T-cell (primary cell): ENCODE data around the gene TLDC2. TPM values are rescaled to one million over a fixed set of nuclear protein-coding genes. Genes with fewer than 3 reads are reported as not detected.

ENCODE experiments used
- ATAC-seq, 4 experiments: fragments of 200-7000 bp in 3 of 4; fragments of 150-1000 bp in 1 of 4; cut with Tn5 transposase; replicated peaks in 1 of 4; 1 replicate in 3 of 4; 2 replicates in 1 of 4; pipeline ENCODE4 v1.10.0; 2021; ENCODE audit warnings: moderate library complexity in 3 of 4, mild to moderate bottlenecking in 2 of 4, moderate number of reproducible peaks in 1 of 4
- CTCF ChIA-PET, 2 donors: fragments of 300-600 bp; sonication (Branson Sonifier 250); formaldehyde crosslinking; loops; one replicate each; lab custom pipeline; 2022; ENCODE audit warnings: antibody characterized with exemption in 2 of 2; lab: Charles Lee
- POLR2A ChIA-PET, 2 donors: fragments of 300-600 bp; sonication (Branson Sonifier 250); formaldehyde crosslinking; loops; one replicate each; lab custom pipeline; 2022; ENCODE audit warnings: antibody characterized with exemption in 2 of 2; lab: Charles Lee
- DNase-seq, 35 experiments: peaks; one replicate each; pipeline versions ENCODE4 v3.0.0 to v3.0.0-alpha.2; 2013 to 2023
- H3K27ac ChIP-seq: one replicate; pipeline ENCODE4 v1.5.1; 2013; ENCODE audit warnings: low read length
- H3K27me3 ChIP-seq, 2 experiments: replicated peaks in 1 of 2; 1 replicate in 1 of 2; 2 replicates in 1 of 2; pipeline versions ENCODE4 v1.6.1 to v1.7.0; 2013; ENCODE audit warnings: low read length in 1 of 2, mixed read lengths in 1 of 2; ENCODE audit not compliant: control insufficient read depth in 2 of 2, insufficient read depth in 2 of 2; ENCODE audit errors: extremely low read depth in 1 of 2
- H3K36me3 ChIP-seq, 2 donors: 1 replicate in 1 of 2; 2 replicates in 1 of 2; pipeline versions ENCODE4 v1.6.1 to v1.7.0; 2013; ENCODE audit warnings: low read length in 1 of 2; ENCODE audit not compliant: control insufficient read depth in 2 of 2, insufficient read depth in 1 of 2; ENCODE audit errors: extremely low read depth in 1 of 2
- H3K4me1 ChIP-seq, 2 experiments: 1 replicate in 1 of 2; 2 replicates in 1 of 2; pipeline versions ENCODE4 v1.6.1 to v1.7.0; 2013; ENCODE audit warnings: low read length in 2 of 2, mixed read lengths in 1 of 2; ENCODE audit not compliant: insufficient read depth in 2 of 2, control insufficient read depth in 1 of 2; ENCODE audit errors: extremely low read depth in 1 of 2
- H3K4me3 ChIP-seq, 2 donors: 1 replicate in 1 of 2; 2 replicates in 1 of 2; pipeline versions ENCODE4 v1.5.1 to v1.7.0; 2013; ENCODE audit warnings: mild to moderate bottlenecking in 2 of 2, low read length in 1 of 2, moderate library complexity in 1 of 2; ENCODE audit not compliant: control insufficient read depth in 1 of 2; ENCODE audit errors: extremely low read depth in 1 of 2
- H3K9me3 ChIP-seq: 2 replicates; pipeline ENCODE4 v1.7.0; 2013
- H3K27ac Mint-ChIP-seq, 2 donors: one replicate each; pipeline ENCODE4 v1.8.0; 2020 to 2021; ENCODE audit warnings: mild to moderate bottlenecking in 2 of 2, mixed read lengths in 2 of 2
- H3K27me3 Mint-ChIP-seq, 2 donors: one replicate each; pipeline ENCODE4 v1.8.0; 2021 to 2022; ENCODE audit warnings: mixed read lengths in 2 of 2
- H3K36me3 Mint-ChIP-seq: one replicate; pipeline ENCODE4 v1.8.0; 2021; ENCODE audit warnings: mixed read lengths
- H3K4me1 Mint-ChIP-seq, 3 donors: one replicate each; pipeline ENCODE4 v1.8.0; 2020 to 2022; ENCODE audit warnings: mixed read lengths in 3 of 3, mild to moderate bottlenecking in 1 of 3
- H3K4me3 Mint-ChIP-seq, 3 donors: one replicate each; pipeline ENCODE4 v1.8.0; 2020 to 2022; ENCODE audit warnings: mild to moderate bottlenecking in 3 of 3, mixed read lengths in 3 of 3, moderate library complexity in 3 of 3
- H3K9me3 Mint-ChIP-seq, 3 donors: one replicate each; pipeline ENCODE4 v1.8.0; 2020 to 2022; ENCODE audit warnings: mixed read lengths in 3 of 3
- WGBS: methylation state at CpG from one replicate; pipeline ENCODE4 v1.1.5; 2013; ENCODE audit warnings: missing lambda C conversion rate; ENCODE audit not compliant: insufficient coverage; 5-methylcytosine and 5-hydroxymethylcytosine counted together
- total RNA-seq, 35 experiments: library from RNA in 6 of 35; stranded (reverse) in 6 of 35; fragments of 120-200 nt in 1 of 35; gene quantifications; one replicate each; pipeline versions ENCODE4 v1.2.1 to v1.2.4 and lab custom pipeline; 2013 to 2026

Gene TLDC2
- total RNA-seq, 5 donors from 2014 or later (not counting 1 experiment from before 2014, with no cell fraction given) = 0.33 TPM; not detected in 4

DNA sequence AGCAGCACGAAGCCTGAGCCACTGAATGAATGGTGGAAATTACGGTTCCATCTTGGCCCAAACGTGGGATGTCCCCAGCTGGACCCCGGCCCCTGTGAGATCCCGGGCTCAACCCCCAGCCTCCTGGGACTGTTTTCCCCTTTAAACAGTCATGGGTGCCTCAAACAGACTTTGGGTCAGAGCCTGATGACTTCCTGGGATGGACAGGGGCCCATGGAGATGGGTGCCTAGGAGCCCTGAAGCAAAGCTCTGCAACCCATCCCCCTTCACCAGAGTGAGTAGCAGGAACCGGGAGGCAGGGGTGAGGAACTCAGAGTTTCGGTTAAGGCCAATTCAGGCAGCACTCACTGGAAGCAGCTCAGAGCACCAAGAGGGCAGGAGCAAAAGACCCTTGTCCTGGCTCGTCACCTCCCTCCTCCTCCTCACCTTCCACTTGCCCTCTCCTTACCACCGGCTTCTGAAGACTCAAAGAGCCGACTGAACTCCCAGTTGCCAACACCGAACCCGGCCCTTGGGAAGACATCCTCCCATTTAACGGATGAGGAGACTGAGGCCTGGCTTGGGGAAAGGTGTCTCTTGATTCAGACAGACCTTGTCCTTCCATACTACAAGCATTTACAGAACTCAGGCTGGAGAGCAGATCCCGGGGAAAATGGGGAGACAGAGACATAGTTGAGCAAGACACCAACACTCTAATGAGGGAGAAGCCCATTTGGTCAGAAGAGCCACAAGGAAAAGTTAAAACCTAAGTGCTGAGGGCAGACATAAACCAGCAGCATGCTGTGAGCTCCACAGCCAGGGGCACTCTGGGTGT, 14.9 kb upstream of the TLDC2 start:
- no peak for ATAC-seq
- CTCF ChIA-PET = no interaction called here

DNA sequence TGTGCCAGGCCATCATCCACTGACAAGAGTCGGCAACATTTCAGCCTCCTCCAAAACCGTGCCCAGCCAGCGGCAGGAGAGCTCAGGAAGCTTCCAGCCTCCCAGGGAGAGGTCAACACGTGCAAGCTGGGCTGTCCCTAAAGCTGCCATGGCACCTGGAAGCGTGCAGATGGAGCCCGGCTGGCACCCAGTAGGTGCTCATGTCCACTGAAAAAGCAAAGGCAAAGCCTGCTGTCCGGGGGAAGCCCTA, 14.4 kb upstream of the TLDC2 start:
- Mint-ChIP-seq H3K9me3 (no peaks in the 10 kb centered on the region), H3K4me1 (peaks cover 7 to 28% (median 10%) of the 10 kb centered on the region in 3 donors), H3K4me3 (peak overlapping the region; percentile 43 to 57 (median 56)), H3K27ac (no peak overlapping the region), H3K36me3 (no peaks in the 10 kb centered on the region), H3K27me3 (peaks cover 9 to 36% of the 10 kb centered on the region in 2 donors)
- ATAC-seq (no peak), DNase-seq (no peak)
- 86% methylated on average over 7 of the region's 7 CpGs for WGBS
- no peaks in the 10 kb centered on the region for H3K36me3 ChIP-seq
- H3K27me3 ChIP-seq = peaks cover 0 to 47% of the 10 kb centered on the region in 2 experiments
- H3K27ac ChIP-seq = no peak overlapping the region
- ChIA-PET POLR2A (no interaction called here), CTCF (no interaction called here)
- H3K9me3 ChIP-seq = no peaks in the 10 kb centered on the region
- peaks cover 2 to 24% of the 10 kb centered on the region in 2 experiments for H3K4me1 ChIP-seq
- H3K4me3 ChIP-seq = no peak overlapping the region

More for the DNA sequence above, 14.9 kb upstream of the TLDC2 start:
- Mint-ChIP-seq H3K27ac (no peak overlapping the region), H3K4me3 (peak overlapping the region; percentile 43 to 57 (median 56)), H3K9me3 (no peaks in the 10 kb centered on the region), H3K36me3 (no peaks in the 10 kb centered on the region), H3K27me3 (peaks cover 9 to 30% of the 10 kb centered on the region in 2 donors), H3K4me1 (peaks cover 12 to 34% (median 15%) of the 10 kb centered on the region in 3 donors)
- WGBS = 93% methylated on average over 7 of the region's 14 CpGs
- Histone ChIP-seq H3K4me3 (no peak overlapping the region), H3K27me3 (peaks cover 0 to 42% of the 10 kb centered on the region in 2 experiments), H3K36me3 (no peaks in the 10 kb centered on the region), H3K9me3 (no peaks in the 10 kb centered on the region), H3K27ac (no peak overlapping the region), H3K4me1 (peaks cover 4 to 29% of the 10 kb centered on the region in 2 experiments)
- POLR2A ChIA-PET = interaction anchor here in 1 of 2 donors (0.6 kb wide), 1 partner anchor 7 kb away, joined by 3 read pairs; no protein-coding TSS in a partner anchor
- no peak for DNase-seq

DNA sequence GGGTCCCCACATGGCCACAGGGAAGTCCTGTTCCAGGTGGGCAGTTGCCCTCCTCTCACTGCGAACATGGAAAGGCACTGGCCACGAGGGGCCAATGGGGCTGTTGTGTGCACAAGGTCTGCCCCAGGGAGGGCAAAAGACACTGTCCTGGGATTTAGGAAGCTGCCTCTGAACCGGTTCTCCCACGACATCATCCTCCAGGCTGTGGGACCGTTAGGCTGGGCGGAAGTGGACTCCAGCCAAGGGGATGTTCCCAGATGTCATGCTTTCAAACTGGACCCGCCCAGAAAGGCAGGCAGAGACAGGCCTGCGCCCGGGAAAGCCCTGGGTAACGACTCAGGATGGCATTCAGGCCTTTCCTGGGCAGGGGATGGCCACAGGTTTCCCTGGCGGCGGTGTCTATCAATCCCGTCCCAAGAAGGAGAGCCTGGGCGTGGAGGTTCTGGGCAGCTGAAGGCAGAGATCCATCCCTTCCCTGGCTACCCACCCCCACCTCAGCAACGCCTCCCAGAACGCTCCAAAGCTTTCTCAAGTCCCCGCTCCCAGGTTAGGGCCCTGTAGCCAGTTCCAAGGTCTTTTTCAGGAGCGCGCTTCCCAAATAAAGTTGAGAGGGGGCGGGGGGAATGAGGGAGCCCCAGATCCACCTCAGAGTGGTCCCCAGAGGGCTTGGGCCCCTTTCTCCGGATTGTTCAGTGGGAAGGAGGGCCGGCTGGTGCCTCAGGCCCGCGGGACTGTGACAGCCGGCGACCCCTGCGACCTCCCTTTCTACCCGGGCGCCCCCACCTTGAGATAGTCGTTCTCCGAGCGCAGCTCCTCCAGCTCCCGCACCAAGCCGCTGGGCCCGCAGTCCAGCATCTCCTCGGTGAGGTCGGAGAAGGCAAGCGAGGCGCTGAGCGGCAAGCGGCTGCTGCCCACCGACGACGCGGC, 13.8 kb upstream of the TLDC2 start:
- peak overlapping the region; percentile 47 to 57 (median 56) for H3K4me3 Mint-ChIP-seq
- no peak for ATAC-seq
- WGBS = 71% methylated on average over 41 of the region's 45 CpGs
- no peaks in the 10 kb centered on the region for H3K36me3 Mint-ChIP-seq
- no peaks in the 10 kb centered on the region for H3K9me3 ChIP-seq
- ChIA-PET CTCF (no interaction called here), POLR2A (no interaction called here)
- no peaks in the 10 kb centered on the region for H3K9me3 Mint-ChIP-seq
- no peaks in the 10 kb centered on the region for H3K36me3 ChIP-seq
- no peak overlapping the region for H3K27ac ChIP-seq
- DNase-seq = no peak
- no peak overlapping the region for H3K27ac Mint-ChIP-seq
- peaks cover 0 to 18% of the 10 kb centered on the region in 2 experiments for H3K4me1 ChIP-seq
- H3K27me3 ChIP-seq = peaks cover 0 to 51% of the 10 kb centered on the region in 2 experiments
- H3K27me3 Mint-ChIP-seq = peaks cover 9 to 37% of the 10 kb centered on the region in 2 donors
- H3K4me3 ChIP-seq = peak overlapping the region in 1 of 2 donors; percentile 11
- peaks cover 1 to 22% (median 4%) of the 10 kb centered on the region in 3 donors for H3K4me1 Mint-ChIP-seq

GRCh38 chr20:36862857-36863668, 12.9 kb upstream of the TLDC2 start:
- no peak overlapping the region for H3K4me3 Mint-ChIP-seq
- WGBS = 3% methylated on average over 129 of the region's 129 CpGs
- peak overlapping the region in 1 of 2 donors; percentile 53 for H3K4me3 ChIP-seq
- no peaks in the 10 kb centered on the region for H3K36me3 ChIP-seq
- H3K9me3 Mint-ChIP-seq = no peaks in the 10 kb centered on the region
- POLR2A ChIA-PET = interaction anchor here in 1 of 2 donors (0.6 kb wide), 1 partner anchor 179 kb away, joined by 4 read pairs; no protein-coding TSS in a partner anchor
- H3K27me3 Mint-ChIP-seq = peaks cover 9 to 37% of the 10 kb centered on the region in 2 donors
- peaks cover 0 to 20% (median 0%) of the 10 kb centered on the region in 3 donors for H3K4me1 Mint-ChIP-seq
- CTCF ChIA-PET = no interaction called here
- peaks cover 0 to 15% of the 10 kb centered on the region in 2 experiments for H3K4me1 ChIP-seq
- no peaks in the 10 kb centered on the region for H3K9me3 ChIP-seq
- H3K27me3 ChIP-seq = peaks cover 0 to 48% of the 10 kb centered on the region in 2 experiments
- no peak overlapping the region for H3K27ac ChIP-seq
- DNase-seq = no peak
- H3K27ac Mint-ChIP-seq = no peak overlapping the region
- ATAC-seq = peak; percentile 67 to 76 (median 72)
- no peaks in the 10 kb centered on the region for H3K36me3 Mint-ChIP-seq

DNA sequence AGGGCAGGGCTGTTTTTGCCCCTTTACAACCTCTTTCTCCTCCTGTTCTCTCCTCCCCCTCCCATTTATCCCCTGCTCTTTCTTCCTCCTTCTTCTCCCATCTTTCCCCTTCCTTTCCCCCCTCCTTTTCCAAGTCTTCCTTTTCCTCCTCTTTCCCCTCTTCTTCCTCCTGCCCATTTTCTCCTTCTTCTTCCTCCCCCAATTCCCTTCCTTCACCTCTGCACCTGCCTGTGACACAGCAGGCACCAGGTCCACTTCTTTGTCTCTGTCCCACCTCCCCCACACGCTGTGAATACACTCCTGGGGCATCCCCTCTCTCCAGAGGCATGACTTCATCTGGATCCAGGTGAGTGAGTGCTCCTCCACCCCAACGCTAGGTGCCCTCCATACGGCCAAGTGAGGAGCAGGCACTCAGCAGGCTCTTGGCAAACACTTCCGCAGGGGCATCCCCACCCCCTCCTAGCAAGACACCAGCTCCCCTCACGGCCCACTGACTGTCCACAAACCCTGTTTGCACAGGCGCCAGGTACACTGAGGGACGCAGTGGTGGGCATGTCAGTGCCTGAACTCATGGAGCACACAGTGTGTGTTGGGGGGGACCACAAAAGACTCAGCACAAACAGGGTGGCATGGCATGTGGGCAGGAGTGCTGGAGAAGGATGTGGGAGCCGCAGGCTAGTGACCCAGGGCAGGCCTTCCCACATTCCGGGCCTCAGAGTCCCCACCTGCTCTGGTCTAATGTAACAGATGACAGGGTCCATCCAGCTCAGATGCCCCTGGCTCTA, 10.7 kb upstream of the TLDC2 start:
- H3K36me3 Mint-ChIP-seq = no peaks in the 10 kb centered on the region
- Histone ChIP-seq H3K27ac (no peak overlapping the region), H3K36me3 (no peaks in the 10 kb centered on the region), H3K9me3 (no peaks in the 10 kb centered on the region), H3K4me1 (peaks cover 0 to 15% of the 10 kb centered on the region in 2 experiments), H3K27me3 (peaks cover 0 to 48% of the 10 kb centered on the region in 2 experiments), H3K4me3 (no peak overlapping the region)
- peaks cover 9 to 37% of the 10 kb centered on the region in 2 donors for H3K27me3 Mint-ChIP-seq
- no peaks in the 10 kb centered on the region for H3K9me3 Mint-ChIP-seq
- H3K27ac Mint-ChIP-seq = no peak overlapping the region
- ChIA-PET CTCF (no interaction called here), POLR2A (no interaction called here)
- peak overlapping the region; percentile 65 to 82 (median 66) for H3K4me3 Mint-ChIP-seq
- DNase-seq (no peak), ATAC-seq (no peak)
- 97% methylated on average over 6 of the region's 9 CpGs for WGBS
- H3K4me1 Mint-ChIP-seq = peaks cover 0 to 17% (median 0%) of the 10 kb centered on the region in 3 donors
